H1 (cell line): ENCODE results near the gene BRD9. TPM values are rescaled to one million over a fixed set of nuclear protein-coding genes. Genes with fewer than 3 reads are reported as not detected.
"Not testable (repeated sequence)": the region's sequence is repeated elsewhere in the genome, so short reads cannot be mapped to it uniquely, and the experiment has no call there.

ENCODE experiments used
- CTCF ChIA-PET: fragments of 300-600 bp; sonication (Branson Sonifier 250); formaldehyde crosslinking; loops from one replicate; lab custom pipeline; 2021; ENCODE audit not compliant: partially characterized antibody; lab: Charles Lee
- POLR2A ChIA-PET: fragments of 300-600 bp; sonication (Branson Sonifier 250); formaldehyde crosslinking; loops from one replicate; lab custom pipeline; 2021; ENCODE audit warnings: inconsistent platforms; ENCODE audit not compliant: partially characterized antibody; lab: Charles Lee
- DNase-seq, 2 experiments: peaks; one replicate each; pipeline versions ENCODE4 v3.0.0 to v3.0.0-alpha.2; 2010 to 2022; ENCODE audit warnings: low spot score in 2 of 2, low read depth in 1 of 2, mixed read lengths in 1 of 2
- FAIRE-seq: peaks from 2 replicates; lab custom pipeline; 2011; peaks lifted over from hg19 to GRCh38; lab: Jason Lieb, UNC
- H2AFZ ChIP-seq: 2 replicates; pipeline ENCODE4 v1.8.1; 2012; ENCODE audit warnings: low read length, inconsistent platforms
- H2AK5ac ChIP-seq: 2 replicates; pipeline ENCODE4 v1.6.1; 2013; ENCODE audit warnings: low read depth, low read length
- H2BK120ac ChIP-seq: replicated peaks from 2 replicates; pipeline ENCODE3; 2013; ENCODE audit warnings: low read depth, low read length, inconsistent platforms
- H2BK12ac ChIP-seq: 2 replicates; pipeline ENCODE4 v1.6.1; 2013; ENCODE audit warnings: low read depth, low read length
- H2BK15ac ChIP-seq: 2 replicates; pipeline ENCODE4 v1.6.1; 2013; ENCODE audit warnings: low read length
- H2BK20ac ChIP-seq: 2 replicates; pipeline ENCODE4 v1.6.1; 2013; ENCODE audit warnings: low read length
- H2BK5ac ChIP-seq: 2 replicates; pipeline ENCODE4 v1.6.1; 2013; ENCODE audit warnings: low read depth, low read length
- H3K14ac ChIP-seq: 2 replicates; pipeline ENCODE4 v1.6.1; 2013; ENCODE audit warnings: inconsistent platforms; ENCODE audit not compliant: insufficient read length
- H3K18ac ChIP-seq: 2 replicates; pipeline ENCODE4 v1.6.1; 2013; ENCODE audit warnings: low read length; ENCODE audit errors: extremely low read depth
- H3K23ac ChIP-seq: 2 replicates; pipeline ENCODE4 v1.6.1; 2013; ENCODE audit warnings: inconsistent platforms; ENCODE audit not compliant: insufficient read length
- H3K23me2 ChIP-seq: 2 replicates; pipeline ENCODE4 v1.6.1; 2013; ENCODE audit warnings: low read depth, low read length
- H3K27ac ChIP-seq: 2 replicates; pipeline ENCODE4 v1.6.1; 2011; ENCODE audit warnings: low read depth, low read length, inconsistent platforms
- H3K27me3 ChIP-seq, 4 experiments: replicated peaks in 1 of 4; 1 replicate in 1 of 4; 2 replicates in 3 of 4; pipeline versions ENCODE4 v1.6.1 to v1.8.1; 2011 to 2013; ENCODE audit warnings: low read length in 3 of 4, mild to moderate bottlenecking in 3 of 4, inconsistent platforms in 2 of 4, mixed read lengths in 2 of 4, moderate library complexity in 1 of 4; ENCODE audit not compliant: control insufficient read depth in 3 of 4, insufficient read depth in 3 of 4; ENCODE audit errors: extremely low read depth in 1 of 4
- H3K36me3 ChIP-seq, 4 experiments: 2 replicates each; pipeline versions ENCODE4 v1.6.1 to v1.8.1; 2011 to 2013; ENCODE audit warnings: mild to moderate bottlenecking in 4 of 4, low read length in 3 of 4, moderate library complexity in 2 of 4, control low read depth in 1 of 4, inconsistent platforms in 1 of 4; ENCODE audit not compliant: insufficient read depth in 4 of 4, control insufficient read depth in 2 of 4
- H3K4ac ChIP-seq: replicated peaks from 2 replicates; pipeline ENCODE3; 2013; ENCODE audit warnings: low read length, low read depth, mixed read lengths, inconsistent platforms; ENCODE audit not compliant: insufficient read length
- H3K4me1 ChIP-seq, 4 experiments: replicated peaks in 1 of 4; 1 replicate in 1 of 4; 2 replicates in 3 of 4; pipeline versions ENCODE4 v1.6.1 to v1.8.1; 2011 to 2013; ENCODE audit warnings: low read length in 3 of 4, inconsistent platforms in 2 of 4, mixed read lengths in 1 of 4; ENCODE audit not compliant: insufficient read depth in 4 of 4, control insufficient read depth in 3 of 4
- H3K4me2 ChIP-seq, 2 experiments: 2 replicates each; pipeline versions ENCODE4 v1.6.1 to v1.8.1; 2011 to 2013; ENCODE audit warnings: low read depth in 2 of 2, low read length in 2 of 2, control low read depth in 1 of 2, inconsistent platforms in 1 of 2, mild to moderate bottlenecking in 1 of 2; ENCODE audit not compliant: insufficient read depth in 1 of 2
- H3K4me3 ChIP-seq, 4 experiments: fragments of 200-600, 300-600 bp in 1 of 4; sonication (generic), shearing (Covaris generic), sonication (Bioruptor Twin) in 1 of 4; 2 replicates each; pipeline versions ENCODE4 v1.5.1 to v1.8.1; 2011 to 2016; ENCODE audit warnings: low read length in 4 of 4, low read depth in 3 of 4, control low read depth in 2 of 4, inconsistent platforms in 2 of 4, mild to moderate bottlenecking in 2 of 4, mixed read lengths in 1 of 4, moderate library complexity in 1 of 4; ENCODE audit not compliant: insufficient read depth in 2 of 4; ENCODE audit errors: extremely low read depth in 1 of 4
- H3K56ac ChIP-seq: replicated peaks from 2 replicates; pipeline ENCODE3; 2013; ENCODE audit warnings: low read depth, mild to moderate bottlenecking, mixed read lengths, low read length, inconsistent platforms; ENCODE audit not compliant: insufficient read length
- H3K79me1 ChIP-seq: 2 replicates; pipeline ENCODE4 v1.6.1; 2013; ENCODE audit warnings: low read depth, low read length, control low read depth
- H3K79me2 ChIP-seq, 2 experiments: 2 replicates each; pipeline versions ENCODE4 v1.6.1 to v1.8.1; 2012 to 2013; ENCODE audit warnings: low read length in 2 of 2, mild to moderate bottlenecking in 2 of 2, inconsistent platforms in 1 of 2; ENCODE audit not compliant: insufficient read depth in 2 of 2, control insufficient read depth in 1 of 2
- H3K9ac ChIP-seq, 4 experiments: replicated peaks in 1 of 4; 1 replicate in 1 of 4; 2 replicates in 3 of 4; pipeline versions ENCODE4 v1.6.1 to v1.8.1; 2011 to 2013; ENCODE audit warnings: low read depth in 3 of 4, low read length in 3 of 4, control low read depth in 2 of 4, mild to moderate bottlenecking in 2 of 4, moderate library complexity in 2 of 4, inconsistent platforms in 1 of 4; ENCODE audit errors: extremely low read depth in 1 of 4
- H3K9me3 ChIP-seq, 2 experiments: 2 replicates each; pipeline versions ENCODE4 v1.6.1 to v1.8.1; 2012 to 2013; ENCODE audit warnings: mild to moderate bottlenecking in 2 of 2, moderate library complexity in 2 of 2, control low read depth in 1 of 2, inconsistent platforms in 1 of 2, low read depth in 1 of 2, low read length in 1 of 2, mixed read lengths in 1 of 2; ENCODE audit not compliant: insufficient read depth in 2 of 2
- H4K20me1 ChIP-seq, 2 experiments: replicated peaks in 1 of 2; 2 replicates each; pipeline versions ENCODE3 to v1.8.1; 2011 to 2013; ENCODE audit warnings: inconsistent platforms in 2 of 2, low read length in 2 of 2, mild to moderate bottlenecking in 1 of 2; ENCODE audit not compliant: insufficient read depth in 2 of 2, control insufficient read depth in 1 of 2
- H4K5ac ChIP-seq: 2 replicates; pipeline ENCODE4 v1.6.1; 2013; ENCODE audit warnings: low read length, low read depth, mixed read lengths, inconsistent platforms; ENCODE audit not compliant: insufficient read length
- H4K8ac ChIP-seq: 2 replicates; pipeline ENCODE4 v1.8.0; 2013; ENCODE audit warnings: mild to moderate bottlenecking, moderate library complexity, low read length, inconsistent platforms; ENCODE audit not compliant: insufficient read depth; ENCODE audit errors: extremely low read depth
- H4K91ac ChIP-seq: replicated peaks from 2 replicates; pipeline ENCODE3; 2013; ENCODE audit warnings: low read length, mixed read lengths, inconsistent platforms; ENCODE audit not compliant: insufficient read length
- CTCF ChIP-seq, 3 experiments: IDR thresholded peaks; 1 replicate in 2 of 3; 2 replicates in 1 of 3; pipeline versions ENCODE4 v1.5.1 to v1.6.1; 2011; ENCODE audit warnings: low read length in 3 of 3, mild to moderate bottlenecking in 3 of 3, inconsistent platforms in 2 of 3, low read depth in 1 of 3, moderate library complexity in 1 of 3; ENCODE audit not compliant: insufficient read depth in 1 of 3; ENCODE audit errors: control extremely low read depth in 1 of 3
- RAD21 ChIP-seq, 2 experiments: IDR thresholded peaks in 1 of 2; conservative IDR thresholded peaks in 1 of 2; 2 replicates each; pipeline ENCODE4 v1.6.1; 2011; ENCODE audit warnings: low read depth in 2 of 2, low read length in 2 of 2, improper control_type of control experiment in 1 of 2, inconsistent platforms in 1 of 2, mild to moderate bottlenecking in 1 of 2, moderate library complexity in 1 of 2
- WGBS, 2 experiments: shearing (Covaris generic) in 1 of 2; methylation state at CpG; one replicate each; pipeline versions ENCODE4 v1.1.6 to v1.1.7; 2013 to 2015; ENCODE audit warnings: low lambda C conversion rate in 2 of 2, mixed read lengths in 2 of 2, inconsistent platforms in 1 of 2, low coverage in 1 of 2, missing lambda C conversion rate in 1 of 2; ENCODE audit not compliant: insufficient replicate concordance in 2 of 2, insufficient coverage in 1 of 2, insufficient read length in 1 of 2; ENCODE audit errors: extremely low coverage in 1 of 2, missing lambda C conversion rate in 1 of 2; 5-methylcytosine and 5-hydroxymethylcytosine counted together
- polyA plus RNA-seq, 7 experiments: library from polyadenylated mRNA; depleted of rRNA in 3 of 7; stranded (reverse) in 5 of 7; unstranded in 2 of 7; fragments of >200 nt in 5 of 7; fragments of 200-250 nt in 2 of 7; gene quantifications; 1 replicate in 5 of 7; 2 replicates in 1 of 7; 4 replicates in 1 of 7; pipeline versions ENCODE4 v1.2.1 to v1.2.3, GENCODE V29; 2011 to 2013; ENCODE audit warnings: missing spikeins in 2 of 7, mixed read lengths in 2 of 7
- total RNA-seq: library from RNA; stranded (reverse); fragmentation: NEBNext Ultra II Directional; extraction: Animal tissue kit (Norgen Biotek cat#: 25700); gene quantifications from 2 replicates; pipeline ENCODE4 v1.2.1, GENCODE V29; 2021

Gene BRD9
- total and polyA plus RNA-seq, 2 of the 8 experiments (the other 6 are each of a cell fraction or from before 2014, with no cell fraction given): 9.3 to 49.4 TPM

GRCh38 chr5:843926-844325 lies 48.7 kb downstream of the BRD9 start:
- H2BK120ac ChIP-seq, H3K36me3 ChIP-seq, H3K4ac ChIP-seq, H3K56ac ChIP-seq, H3K23ac ChIP-seq, H3K9ac ChIP-seq, H4K91ac ChIP-seq, H2BK15ac ChIP-seq, H4K8ac ChIP-seq, FAIRE-seq, H4K20me1 ChIP-seq, H3K18ac ChIP-seq, DNase-seq, H3K14ac ChIP-seq, H4K5ac ChIP-seq, POLR2A ChIA-PET, H3K4me2 ChIP-seq, H3K27me3 ChIP-seq, H2AFZ ChIP-seq, H2BK5ac ChIP-seq, H3K23me2 ChIP-seq, H2AK5ac ChIP-seq, H3K4me3 ChIP-seq, H2BK20ac ChIP-seq, H3K79me2 ChIP-seq, H3K4me1 ChIP-seq, H3K9me3 ChIP-seq, H3K79me1 ChIP-seq, H2BK12ac ChIP-seq, H3K27ac ChIP-seq: not testable (repeated sequence)
- TF ChIP-seq CTCF (IDR thresholded peaks at IDR 0.05; ENCODE audit: control extremely low read depth in 1 of 3, insufficient read depth in 1 of 3, low read depth in 1 of 3, low read length in 3 of 3): peak in 2 of 3 experiments; percentile 16 to 33; a peak in 3 of 4 replicates
- TF ChIP-seq RAD21 (IDR thresholded peaks at IDR 0.05 in 1 of 2, conservative IDR thresholded peaks at IDR 0.05 in 1 of 2; ENCODE audit: low read depth in 2 of 2, low read length in 2 of 2): peak; percentile 51 to 61
- CTCF ChIA-PET: interaction anchor here (0.6 to 0.7 kb wide), 2 partner anchors 19 to 85 kb away, joined by 3 read pairs; no protein-coding TSS in a partner anchor
- 81% methylated on average over 17 of the region's 22 CpGs; no CpG with 5 or more reads in 1 of the 2 experiments for WGBS, 2 experiments
